Chondrocyte (in vitro differentiated cells): Measurements from ENCODE around the gene CALCB. TPM values are rescaled to one million over a fixed set of nuclear protein-coding genes. Genes with fewer than 3 reads are reported as not detected.
"Not testable (repeated sequence)": the region's sequence is repeated elsewhere in the genome, so short reads cannot be mapped to it uniquely, and the experiment has no call there.

Source experiments
- DNase-seq: peaks from one replicate; pipeline ENCODE4 v3.0.0; 2021; ENCODE audit warnings: mixed read lengths, low spot score
- H3K27ac Mint-ChIP-seq: one replicate; pipeline ENCODE4 v1.8.0; 2021; ENCODE audit warnings: mild to moderate bottlenecking, moderate library complexity, mixed read lengths; ENCODE audit not compliant: unreplicated experiment
- H3K27me3 Mint-ChIP-seq: 2 replicates; pipeline ENCODE4 v1.8.0; 2021; ENCODE audit warnings: low read depth, mixed read lengths
- H3K36me3 Mint-ChIP-seq: 2 replicates; pipeline ENCODE4 v1.8.0; 2021; ENCODE audit warnings: low read depth, mixed read lengths
- H3K4me1 Mint-ChIP-seq: 2 replicates; pipeline ENCODE4 v1.8.0; 2021; ENCODE audit warnings: low read depth, mild to moderate bottlenecking, mixed read lengths
- H3K4me3 Mint-ChIP-seq: one replicate; pipeline ENCODE4 v1.8.0; 2021; ENCODE audit warnings: mild to moderate bottlenecking, moderate library complexity, mixed read lengths; ENCODE audit not compliant: unreplicated experiment
- H3K9me3 Mint-ChIP-seq: 2 replicates; pipeline ENCODE4 v1.8.0; 2021; ENCODE audit warnings: low read depth, mixed read lengths
- total RNA-seq: library from RNA; stranded (reverse); gene quantifications from 3 replicates; pipeline ENCODE4 v1.2.1, GENCODE V29; 2021
- TF ChIP-seq, protein P1 (sequence below): fragments of 200-600 bp; sonication (generic); IDR thresholded peaks from 2 replicates; pipeline ENCODE4 v1.5.0; 2021; ENCODE audit warnings: antibody characterized with exemption, mild to moderate bottlenecking, moderate library complexity

Gene CALCB
- total RNA-seq, 1 donor from 2014 or later: not detected

DNA sequence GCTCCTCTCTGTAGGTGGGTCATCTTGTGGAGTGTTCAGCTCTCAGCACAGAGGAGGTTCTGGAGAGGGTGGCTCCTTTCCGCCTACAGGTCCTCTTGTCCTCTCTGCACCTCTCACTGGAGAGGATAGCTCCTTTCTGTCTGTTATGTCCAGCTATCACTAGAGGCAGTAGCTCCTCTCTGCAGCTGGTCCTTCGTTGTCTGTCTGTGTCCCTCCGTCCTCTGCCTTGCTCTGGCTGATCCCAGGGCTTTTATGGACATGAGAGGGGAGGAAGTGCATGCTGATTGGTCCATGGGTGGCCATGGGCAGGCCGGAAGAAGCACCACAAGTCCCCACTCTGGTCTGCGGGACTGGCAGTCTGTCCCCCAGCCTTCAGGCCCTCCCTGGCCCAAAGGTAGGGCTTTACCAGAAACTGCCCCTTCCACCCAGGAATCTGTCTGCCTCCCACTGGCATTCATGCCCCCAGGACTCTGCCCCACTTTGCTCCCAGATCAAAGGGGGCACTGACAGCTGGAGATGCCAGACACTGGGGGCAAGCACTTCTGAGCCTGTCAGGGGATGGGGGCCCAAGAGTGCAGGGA lies 38.6 kb upstream of the CALCB start:
- no peak for DNase-seq

DNA sequence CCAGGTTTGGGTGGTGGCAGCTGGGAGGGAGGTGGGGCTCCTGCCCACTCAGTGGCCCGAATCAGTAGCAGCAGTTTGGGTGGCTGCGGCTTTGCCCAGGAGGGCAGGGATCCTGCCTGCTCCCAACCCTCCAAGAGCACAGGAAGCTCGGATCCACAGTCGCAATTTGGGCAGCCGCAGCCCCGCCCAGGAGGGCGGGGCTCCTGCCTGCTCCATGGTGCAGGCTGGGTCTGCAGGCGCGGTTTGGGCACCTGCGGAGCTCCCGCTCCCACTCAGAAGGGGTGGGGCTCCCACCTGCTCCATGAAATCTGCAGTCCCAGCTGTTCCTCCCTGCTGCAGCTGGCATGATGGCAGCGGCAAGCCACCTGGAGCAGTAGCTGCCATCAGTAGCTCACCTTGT lies 38.1 kb upstream of the CALCB start:
- H3K27ac Mint-ChIP-seq: no peak overlapping the region
- TF ChIP-seq, protein P1, sequence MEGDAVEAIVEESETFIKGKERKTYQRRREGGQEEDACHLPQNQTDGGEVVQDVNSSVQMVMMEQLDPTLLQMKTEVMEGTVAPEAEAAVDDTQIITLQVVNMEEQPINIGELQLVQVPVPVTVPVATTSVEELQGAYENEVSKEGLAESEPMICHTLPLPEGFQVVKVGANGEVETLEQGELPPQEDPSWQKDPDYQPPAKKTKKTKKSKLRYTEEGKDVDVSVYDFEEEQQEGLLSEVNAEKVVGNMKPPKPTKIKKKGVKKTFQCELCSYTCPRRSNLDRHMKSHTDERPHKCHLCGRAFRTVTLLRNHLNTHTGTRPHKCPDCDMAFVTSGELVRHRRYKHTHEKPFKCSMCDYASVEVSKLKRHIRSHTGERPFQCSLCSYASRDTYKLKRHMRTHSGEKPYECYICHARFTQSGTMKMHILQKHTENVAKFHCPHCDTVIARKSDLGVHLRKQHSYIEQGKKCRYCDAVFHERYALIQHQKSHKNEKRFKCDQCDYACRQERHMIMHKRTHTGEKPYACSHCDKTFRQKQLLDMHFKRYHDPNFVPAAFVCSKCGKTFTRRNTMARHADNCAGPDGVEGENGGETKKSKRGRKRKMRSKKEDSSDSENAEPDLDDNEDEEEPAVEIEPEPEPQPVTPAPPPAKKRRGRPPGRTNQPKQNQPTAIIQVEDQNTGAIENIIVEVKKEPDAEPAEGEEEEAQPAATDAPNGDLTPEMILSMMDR: no peak
- DNase-seq: no peak
- peaks cover 13% of the 10 kb centered on the region for H3K27me3 Mint-ChIP-seq
- H3K4me1 Mint-ChIP-seq: no peaks in the 10 kb centered on the region
- H3K4me3 Mint-ChIP-seq: no peak overlapping the region
- H3K36me3 Mint-ChIP-seq: no peaks in the 10 kb centered on the region
- no peaks in the 10 kb centered on the region for H3K9me3 Mint-ChIP-seq

More for the DNA sequence above, 38.6 kb upstream of the CALCB start:
- H3K4me1 Mint-ChIP-seq: no peaks in the 10 kb centered on the region
- H3K4me3 Mint-ChIP-seq: no peak overlapping the region
- TF ChIP-seq, protein P1: no peak
- H3K27me3 Mint-ChIP-seq: peaks cover 17% of the 10 kb centered on the region
- no peaks in the 10 kb centered on the region for H3K9me3 Mint-ChIP-seq
- H3K36me3 Mint-ChIP-seq: no peaks in the 10 kb centered on the region
- H3K27ac Mint-ChIP-seq: no peak overlapping the region

DNA sequence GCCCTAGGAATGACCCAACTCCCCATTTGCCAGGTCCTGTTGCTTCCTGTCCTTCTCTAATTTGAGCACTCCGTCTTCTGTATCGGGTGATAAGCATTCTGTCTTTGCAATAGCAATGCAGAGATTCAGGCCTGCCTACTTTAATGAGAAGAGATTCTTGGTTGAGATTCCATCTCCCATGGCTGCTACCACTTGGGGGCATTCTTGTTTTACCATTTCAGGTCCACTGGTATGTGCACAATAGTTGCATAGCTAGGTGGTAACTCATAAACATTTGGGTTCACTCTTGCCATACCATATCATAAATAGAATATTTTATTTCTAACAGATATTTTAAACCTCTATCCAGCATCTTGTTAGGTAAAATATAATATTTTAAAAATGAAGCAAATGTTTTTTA lies 34.4 kb upstream of the CALCB start:
- H3K4me1 Mint-ChIP-seq: no peaks in the 10 kb centered on the region
- no peak overlapping the region for H3K4me3 Mint-ChIP-seq
- TF ChIP-seq, protein P1: peak; percentile 26
- no peaks in the 10 kb centered on the region for H3K36me3 Mint-ChIP-seq
- H3K27ac Mint-ChIP-seq: no peak overlapping the region
- no peaks in the 10 kb centered on the region for H3K9me3 Mint-ChIP-seq
- no peak for DNase-seq
- peaks cover 12% of the 10 kb centered on the region for H3K27me3 Mint-ChIP-seq

DNA sequence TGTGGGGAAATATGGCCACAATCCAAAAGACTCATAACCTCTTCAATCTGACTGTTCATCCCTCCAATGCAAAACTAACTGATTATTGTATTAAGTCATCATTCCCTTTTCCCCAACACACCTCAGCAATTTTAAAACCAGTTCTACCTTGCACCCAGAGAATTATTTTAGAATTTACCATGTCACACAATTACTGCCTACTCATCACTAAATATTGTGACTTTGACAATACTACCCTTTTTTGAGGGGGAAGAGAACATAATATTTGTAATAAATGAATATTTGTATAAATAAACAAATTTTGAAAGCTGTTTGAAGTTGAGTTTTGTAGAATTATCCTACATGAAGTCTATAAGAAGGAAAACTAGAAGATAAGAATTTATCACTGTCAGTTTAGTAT lies 28.2 kb upstream of the CALCB start:
- Mint-ChIP-seq H3K9me3 (no peaks in the 10 kb centered on the region), H3K4me1 (no peaks in the 10 kb centered on the region), H3K36me3 (no peaks in the 10 kb centered on the region), H3K27me3 (peaks cover 6% of the 10 kb centered on the region), H3K4me3 (no peak overlapping the region), H3K27ac (no peak overlapping the region)
- TF ChIP-seq, protein P1: no peak
- no peak for DNase-seq

DNA sequence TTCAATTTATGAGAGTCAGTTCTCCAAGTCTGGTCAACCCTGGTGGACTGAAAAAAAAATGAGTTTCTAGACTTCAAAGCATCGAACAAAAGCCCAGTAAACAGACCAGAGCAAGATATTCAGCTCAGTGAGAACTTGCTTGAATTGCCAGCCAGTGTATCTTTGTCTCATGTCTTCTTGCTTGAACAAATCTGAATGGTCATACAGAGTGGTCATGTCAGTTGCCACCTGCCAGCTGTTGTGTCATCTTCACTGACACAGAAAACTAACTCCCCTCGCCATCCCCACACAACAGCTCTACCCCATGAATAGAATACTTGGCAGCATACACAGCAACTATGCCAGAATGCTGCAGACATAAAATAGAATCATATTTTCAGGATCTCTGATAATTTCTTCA lies 27.5 kb upstream of the CALCB start:
- no peak overlapping the region for H3K4me3 Mint-ChIP-seq
- no peaks in the 10 kb centered on the region for H3K4me1 Mint-ChIP-seq
- H3K36me3 Mint-ChIP-seq: no peaks in the 10 kb centered on the region
- DNase-seq: no peak
- H3K27ac Mint-ChIP-seq: no peak overlapping the region
- TF ChIP-seq, protein P1: no peak
- no peaks in the 10 kb centered on the region for H3K9me3 Mint-ChIP-seq
- H3K27me3 Mint-ChIP-seq: peaks cover 6% of the 10 kb centered on the region

DNA sequence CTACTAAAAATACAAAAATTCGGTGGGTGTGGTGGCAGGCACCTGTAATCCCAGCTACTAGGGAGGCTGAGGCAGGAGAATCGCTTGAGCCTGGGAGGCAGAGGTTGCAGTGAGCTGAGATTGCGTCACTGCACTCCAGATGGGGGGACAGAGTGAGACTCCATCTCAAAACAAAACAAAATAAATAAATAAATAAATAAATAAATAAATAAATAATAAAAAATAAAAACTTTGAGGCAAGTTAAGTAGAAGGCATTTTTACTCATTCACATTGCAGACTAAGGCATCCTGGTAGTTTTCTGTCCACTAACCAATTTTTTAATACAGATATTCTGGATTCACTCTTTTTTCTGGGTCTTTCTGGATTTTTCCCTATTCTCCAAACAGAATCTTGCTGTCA lies 26.7 kb upstream of the CALCB start:
- H3K9me3 Mint-ChIP-seq, H3K4me3 Mint-ChIP-seq, H3K27me3 Mint-ChIP-seq, DNase-seq, H3K4me1 Mint-ChIP-seq, H3K36me3 Mint-ChIP-seq, H3K27ac Mint-ChIP-seq: not testable (repeated sequence)
